SH-SY5Y (cell line): ENCODE measurements around the gene MSX1.

Source experiments
- GATA2 ChIP-seq: IDR thresholded peaks from 2 replicates; pipeline ENCODE4 v1.6.1; 2011; ENCODE audit warnings: mild to moderate bottlenecking, low read depth, low read length
- GATA3 ChIP-seq: IDR thresholded peaks from 2 replicates; pipeline ENCODE4 v1.6.1; 2011; ENCODE audit warnings: low read depth, mild to moderate bottlenecking, low read length, moderate library complexity

GRCh38 chr4:4855301-4856070, 4.0 kb upstream of the MSX1 start:
- no peak for TF ChIP-seq GATA2
- no peak for TF ChIP-seq GATA3
